OCI-LY3 (cell line): ENCODE measurements around the gene DSTYK.

ENCODE experiments used
- EZH2phosphoT487 ChIP-seq: fragments of 200-600 bp; shearing (Covaris generic); IDR thresholded peaks from 2 replicates; pipeline ENCODE4 v1.6.1; 2018; ENCODE audit warnings: antibody characterized with exemption, mixed run types, low read depth
- TF ChIP-seq, protein P1 (sequence below): fragments of 200-600, 300-600 bp; sonication (generic); IDR thresholded peaks from 2 replicates; pipeline ENCODE4 v1.5.1; 2014; ENCODE audit warnings: antibody characterized with exemption, low read length, low read depth

- TF ChIP-seq, protein P1, sequence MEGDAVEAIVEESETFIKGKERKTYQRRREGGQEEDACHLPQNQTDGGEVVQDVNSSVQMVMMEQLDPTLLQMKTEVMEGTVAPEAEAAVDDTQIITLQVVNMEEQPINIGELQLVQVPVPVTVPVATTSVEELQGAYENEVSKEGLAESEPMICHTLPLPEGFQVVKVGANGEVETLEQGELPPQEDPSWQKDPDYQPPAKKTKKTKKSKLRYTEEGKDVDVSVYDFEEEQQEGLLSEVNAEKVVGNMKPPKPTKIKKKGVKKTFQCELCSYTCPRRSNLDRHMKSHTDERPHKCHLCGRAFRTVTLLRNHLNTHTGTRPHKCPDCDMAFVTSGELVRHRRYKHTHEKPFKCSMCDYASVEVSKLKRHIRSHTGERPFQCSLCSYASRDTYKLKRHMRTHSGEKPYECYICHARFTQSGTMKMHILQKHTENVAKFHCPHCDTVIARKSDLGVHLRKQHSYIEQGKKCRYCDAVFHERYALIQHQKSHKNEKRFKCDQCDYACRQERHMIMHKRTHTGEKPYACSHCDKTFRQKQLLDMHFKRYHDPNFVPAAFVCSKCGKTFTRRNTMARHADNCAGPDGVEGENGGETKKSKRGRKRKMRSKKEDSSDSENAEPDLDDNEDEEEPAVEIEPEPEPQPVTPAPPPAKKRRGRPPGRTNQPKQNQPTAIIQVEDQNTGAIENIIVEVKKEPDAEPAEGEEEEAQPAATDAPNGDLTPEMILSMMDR, result no peak
- no peak for TF ChIP-seq EZH2phosphoT487
Measured at GRCh38 chr1:205250699-205251098, 39.2 kb upstream of the DSTYK start.
